BE2C (cell line): ENCODE measurements around the gene KRT71.

Source experiments
- DNase-seq: peaks from one replicate; pipeline ENCODE4 v3.0.0-alpha.2; 2020
- H3K27me3 ChIP-seq: fragments of 250-450 bp; sonication (Bioruptor Pico); 2 replicates; pipeline ENCODE4 v1.5.1; 2020; ENCODE audit warnings: mild to moderate bottlenecking
- H3K36me3 ChIP-seq: fragments of 250-450 bp; sonication (Bioruptor Pico); 2 replicates; pipeline ENCODE4 v1.5.1; 2020; ENCODE audit warnings: mild to moderate bottlenecking
- H3K4me1 ChIP-seq: fragments of 250-450 bp; sonication (Bioruptor Pico); 2 replicates; pipeline ENCODE4 v1.5.1; 2020
- H3K4me3 ChIP-seq: 2 replicates; pipeline ENCODE4 v1.5.1; 2011; ENCODE audit warnings: low read depth, low read length
- H3K9me3 ChIP-seq: fragments of 250-450 bp; sonication (Bioruptor Pico); 2 replicates; pipeline ENCODE4 v1.5.1; 2020
- TF ChIP-seq, protein P1 (sequence below): IDR thresholded peaks from 2 replicates; pipeline ENCODE4 v1.5.1; 2012; ENCODE audit warnings: mild to moderate bottlenecking, low read depth, low read length

The KRT71 gene

DNA sequence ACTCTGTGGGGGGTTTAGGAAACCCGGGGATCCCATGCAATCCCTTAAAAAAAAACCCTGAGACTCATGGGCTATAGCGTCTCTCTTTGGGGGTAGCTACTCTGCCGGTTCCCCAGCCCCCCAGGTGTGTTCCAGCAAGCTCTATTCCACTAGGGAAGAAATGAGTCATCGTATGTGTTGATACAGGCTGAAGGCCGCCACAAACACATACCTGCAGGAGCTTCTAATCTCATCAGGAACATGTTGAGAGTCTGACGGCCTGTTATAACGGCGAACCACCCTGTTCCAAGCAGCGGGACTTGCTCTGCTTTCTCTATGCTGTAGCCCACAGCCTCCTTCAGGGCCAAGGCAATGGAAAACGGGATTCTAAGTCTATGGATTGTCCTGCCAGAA, 31.8 kb downstream of the KRT71 start:
- Histone ChIP-seq H3K4me1 (no peaks in the 10 kb centered on the region), H3K4me3 (no peak overlapping the region), H3K9me3 (no peaks in the 10 kb centered on the region), H3K27me3 (peaks cover 36% of the 10 kb centered on the region), H3K36me3 (no peaks in the 10 kb centered on the region)
- TF ChIP-seq, protein P1, sequence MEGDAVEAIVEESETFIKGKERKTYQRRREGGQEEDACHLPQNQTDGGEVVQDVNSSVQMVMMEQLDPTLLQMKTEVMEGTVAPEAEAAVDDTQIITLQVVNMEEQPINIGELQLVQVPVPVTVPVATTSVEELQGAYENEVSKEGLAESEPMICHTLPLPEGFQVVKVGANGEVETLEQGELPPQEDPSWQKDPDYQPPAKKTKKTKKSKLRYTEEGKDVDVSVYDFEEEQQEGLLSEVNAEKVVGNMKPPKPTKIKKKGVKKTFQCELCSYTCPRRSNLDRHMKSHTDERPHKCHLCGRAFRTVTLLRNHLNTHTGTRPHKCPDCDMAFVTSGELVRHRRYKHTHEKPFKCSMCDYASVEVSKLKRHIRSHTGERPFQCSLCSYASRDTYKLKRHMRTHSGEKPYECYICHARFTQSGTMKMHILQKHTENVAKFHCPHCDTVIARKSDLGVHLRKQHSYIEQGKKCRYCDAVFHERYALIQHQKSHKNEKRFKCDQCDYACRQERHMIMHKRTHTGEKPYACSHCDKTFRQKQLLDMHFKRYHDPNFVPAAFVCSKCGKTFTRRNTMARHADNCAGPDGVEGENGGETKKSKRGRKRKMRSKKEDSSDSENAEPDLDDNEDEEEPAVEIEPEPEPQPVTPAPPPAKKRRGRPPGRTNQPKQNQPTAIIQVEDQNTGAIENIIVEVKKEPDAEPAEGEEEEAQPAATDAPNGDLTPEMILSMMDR, result no peak
- DNase-seq, result no peak

DNA sequence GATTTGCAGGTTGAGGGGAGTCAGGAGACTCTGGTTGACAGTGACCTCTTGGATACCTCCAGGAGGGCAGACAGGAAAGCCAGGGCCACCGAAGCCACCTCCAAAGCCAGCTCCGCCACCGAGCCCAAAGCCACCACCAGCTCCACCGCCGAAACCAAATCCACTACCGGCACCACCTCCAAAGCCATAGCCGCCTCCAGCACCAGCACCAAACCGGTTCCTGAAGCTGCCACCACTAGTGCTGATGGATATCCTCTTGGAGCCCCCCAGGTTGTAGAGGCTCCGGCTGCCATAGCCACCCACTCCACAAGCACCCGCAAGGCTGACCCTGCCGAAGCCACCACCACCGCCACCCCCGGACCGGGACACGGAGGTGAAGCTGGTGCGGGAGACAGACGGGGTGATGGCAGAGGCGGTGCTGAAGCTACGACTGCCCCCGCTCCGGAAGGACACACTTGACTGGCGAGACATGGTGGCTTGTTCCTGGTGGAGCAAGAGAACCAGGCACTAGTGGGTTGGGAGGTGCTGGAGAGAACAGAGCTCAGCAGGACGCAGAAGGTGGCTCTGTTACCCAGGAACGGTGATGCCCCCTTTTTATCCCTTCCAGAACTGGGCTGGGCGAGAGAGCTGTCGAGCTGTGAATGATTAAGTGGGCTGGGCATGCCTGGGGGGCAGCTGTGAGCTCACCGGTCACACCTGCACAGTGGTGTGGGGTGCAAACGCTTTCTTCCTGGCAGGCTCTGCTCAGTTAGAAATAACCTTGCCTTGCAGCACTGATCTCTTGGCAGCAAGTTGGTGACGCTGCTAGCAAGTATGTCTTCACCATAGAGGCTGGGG, 32.9 kb downstream of the KRT71 start, which contains the start of gene KRT5:
TSS of gene KRT5 (minus strand) at position 569 of the 837 bp plus-strand sequence. CDS start at position 471, 98 bp downstream.
- H3K4me1 ChIP-seq, result no peaks in the 10 kb centered on the region
- H3K4me3 ChIP-seq, result no peak within 1 kb of the TSS
- no peak for DNase-seq
- no peaks in the 10 kb centered on the region for H3K9me3 ChIP-seq
- H3K27me3 ChIP-seq, result peaks cover 29% of the 10 kb centered on the region
- TF ChIP-seq, protein P1, result no peak
- no peaks in the 10 kb centered on the region for H3K36me3 ChIP-seq

DNA sequence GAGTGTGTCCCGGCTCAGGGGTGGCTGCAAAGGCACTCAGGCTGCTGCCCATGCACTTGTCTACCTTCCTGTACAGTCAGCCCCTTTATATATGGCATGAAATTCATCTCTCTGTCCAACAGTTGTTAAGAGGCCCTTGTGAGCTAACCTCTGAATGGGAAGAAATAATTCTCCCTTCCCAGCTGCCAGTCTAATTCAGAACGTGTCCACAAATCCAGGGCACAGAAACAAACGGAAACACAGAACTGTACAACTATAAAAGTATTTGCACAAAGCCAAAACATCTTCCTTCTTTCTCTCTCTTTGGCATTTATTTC, 33.6 kb downstream of the KRT71 start:
- DNase-seq, result no peak
- Histone ChIP-seq H3K4me1 (no peaks in the 10 kb centered on the region), H3K27me3 (peaks cover 28% of the 10 kb centered on the region), H3K4me3 (no peak overlapping the region), H3K36me3 (no peaks in the 10 kb centered on the region), H3K9me3 (no peaks in the 10 kb centered on the region)
- TF ChIP-seq, protein P1, result no peak

DNA sequence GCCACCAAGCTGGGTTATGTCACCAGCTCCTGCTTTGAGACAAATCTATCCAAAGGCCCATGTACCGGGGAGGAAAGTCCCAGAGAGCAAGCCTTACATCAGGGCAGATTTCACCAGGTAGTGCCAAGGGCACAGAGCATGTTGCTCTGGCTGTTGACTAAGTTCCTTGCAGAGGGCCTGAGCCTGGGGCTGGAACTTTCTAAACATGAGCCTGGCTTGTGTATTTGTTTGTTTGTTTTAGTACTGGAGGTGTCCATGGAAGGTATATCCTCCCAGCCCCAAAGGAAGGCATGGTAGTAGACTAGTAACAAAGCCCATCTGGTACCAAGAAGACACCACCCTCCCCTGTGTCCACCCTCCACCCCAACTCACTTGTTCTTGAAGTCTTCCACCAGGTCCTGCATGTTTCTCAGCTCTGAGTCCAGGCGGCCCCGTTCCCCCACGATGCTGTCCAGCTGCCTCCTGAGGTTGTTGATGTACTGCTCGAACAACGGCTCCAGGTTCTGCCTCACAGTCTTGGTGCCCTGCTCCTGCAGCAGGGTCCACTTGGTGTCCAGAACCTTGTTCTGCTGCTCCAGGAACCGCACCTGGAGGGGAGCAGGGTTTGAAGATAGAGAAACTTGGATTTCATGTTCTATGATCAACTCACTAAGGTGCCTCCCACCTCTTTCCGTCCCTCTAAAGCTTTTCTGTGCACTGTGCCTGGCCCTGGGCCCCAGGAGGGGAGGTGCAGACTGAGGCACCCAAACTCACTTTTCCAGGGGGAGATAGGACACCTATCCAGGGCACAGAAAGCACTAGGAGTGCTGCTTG, 34.2 kb downstream of the KRT71 start:
- H3K4me3 ChIP-seq, result no peak overlapping the region
- TF ChIP-seq, protein P1, result no peak
- no peaks in the 10 kb centered on the region for H3K9me3 ChIP-seq

DNA sequence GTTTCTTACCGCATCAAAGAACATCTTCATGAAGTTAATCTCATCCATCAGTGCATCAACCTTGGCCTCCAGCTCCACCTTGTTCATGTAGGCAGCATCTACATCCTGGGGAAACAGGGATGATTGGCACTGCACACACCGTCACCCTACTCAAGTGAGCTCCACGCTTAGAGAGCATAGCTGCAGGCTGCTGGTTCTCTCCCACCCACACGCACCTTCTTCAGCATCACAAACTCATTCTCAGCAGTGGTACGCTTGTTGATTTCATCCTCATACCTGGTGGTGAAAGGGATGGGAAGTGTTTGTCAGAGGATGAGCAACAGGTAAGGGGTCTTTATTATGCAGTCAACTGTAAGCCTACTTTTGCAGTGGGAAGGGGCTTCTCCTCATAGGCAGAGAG, 35.1 kb downstream of the KRT71 start:
- TF ChIP-seq, protein P1, result no peak
- H3K36me3 ChIP-seq, result no peaks in the 10 kb centered on the region

More for the DNA sequence above, 34.2 kb downstream of the KRT71 start:
- Histone ChIP-seq H3K36me3 (no peaks in the 10 kb centered on the region), H3K27me3 (peaks cover 28% of the 10 kb centered on the region), H3K4me1 (no peaks in the 10 kb centered on the region)
- DNase-seq, result no peak

More for the DNA sequence above, 35.1 kb downstream of the KRT71 start:
- Histone ChIP-seq H3K4me3 (no peak overlapping the region), H3K4me1 (no peaks in the 10 kb centered on the region), H3K9me3 (no peaks in the 10 kb centered on the region), H3K27me3 (peaks cover 34% of the 10 kb centered on the region)
- DNase-seq, result no peak
